Stimulated activated naive CD4-positive, alpha-beta T cell (primary cell): ENCODE data around the gene ATG4B.

ENCODE experiments used
- DNase-seq, 6 experiments: peaks; one replicate each; lab custom pipeline; 2025; lab: John Stamatoyannopoulos, UW

The ATG4B gene

GRCh38 chr2:241690202-241690717 is 52.8 kb downstream of the ATG4B start:
- no peak for DNase-seq

GRCh38 chr2:241692448-241692847 is 55.0 kb downstream of the ATG4B start:
- DNase-seq = no peak

- no peak for DNase-seq
Measured at GRCh38 chr2:241695651-241696050, 58.2 kb downstream of the ATG4B start.

- DNase-seq = no peak
Measured at GRCh38 chr2:241701149-241701398, 63.6 kb downstream of the ATG4B start.

GRCh38 chr2:241701399-241702154 is 64.1 kb downstream of the ATG4B start, which contains the start of gene ING5:
TSS of gene ING5 (plus strand) at chr2:241702039. CDS start at chr2:241702066, 27 bp downstream.
- DNase-seq = peak; percentile 89 to 96 (median 93)

GRCh38 chr2:241702155-241703031 is 64.9 kb downstream of the ATG4B start:
- peak; percentile 80 to 97 (median 86) for DNase-seq

- no peak for DNase-seq
Measured at GRCh38 chr2:241703032-241703604, 65.6 kb downstream of the ATG4B start.

DNA sequence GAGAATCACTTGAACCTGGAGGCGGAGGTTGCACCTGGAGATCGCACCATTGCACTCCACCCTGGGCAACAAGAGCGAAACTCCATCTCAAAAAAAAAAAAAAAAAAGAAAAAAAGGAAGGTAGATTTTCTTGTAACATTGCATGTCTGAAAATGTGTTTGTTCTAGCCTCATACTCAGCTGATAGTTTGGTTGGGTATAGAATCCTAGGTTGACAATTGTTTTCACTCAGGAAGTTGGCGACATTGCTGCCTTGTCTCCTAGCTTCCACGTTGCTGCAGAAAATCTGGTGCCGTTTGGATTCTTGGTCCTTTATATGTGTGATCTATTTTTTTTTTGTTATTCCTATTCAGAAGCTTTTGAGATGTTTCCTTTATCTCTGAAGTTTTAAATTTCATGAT is 69.0 kb downstream of the ATG4B start:
- no peak for DNase-seq

DNA sequence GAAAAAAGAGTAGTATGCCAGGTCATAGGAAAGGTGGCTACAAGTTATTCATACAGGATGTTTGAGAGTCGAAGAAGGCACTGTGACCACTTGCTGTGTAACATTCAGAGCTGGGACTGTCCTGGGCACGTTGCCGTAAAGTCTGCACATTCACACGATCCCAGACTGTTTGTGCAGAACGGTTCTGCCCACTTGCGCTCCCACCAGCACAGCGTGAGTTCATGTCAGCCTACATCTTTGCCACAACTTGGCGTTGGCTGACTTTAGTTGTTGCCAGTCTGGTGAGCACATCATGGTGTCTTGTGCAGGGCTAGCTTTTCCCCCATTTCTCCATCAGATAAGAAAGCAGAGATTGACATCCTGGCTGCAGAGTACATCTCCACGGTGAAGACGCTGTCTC is 71.4 kb downstream of the ATG4B start:
- DNase-seq = no peak

DNA sequence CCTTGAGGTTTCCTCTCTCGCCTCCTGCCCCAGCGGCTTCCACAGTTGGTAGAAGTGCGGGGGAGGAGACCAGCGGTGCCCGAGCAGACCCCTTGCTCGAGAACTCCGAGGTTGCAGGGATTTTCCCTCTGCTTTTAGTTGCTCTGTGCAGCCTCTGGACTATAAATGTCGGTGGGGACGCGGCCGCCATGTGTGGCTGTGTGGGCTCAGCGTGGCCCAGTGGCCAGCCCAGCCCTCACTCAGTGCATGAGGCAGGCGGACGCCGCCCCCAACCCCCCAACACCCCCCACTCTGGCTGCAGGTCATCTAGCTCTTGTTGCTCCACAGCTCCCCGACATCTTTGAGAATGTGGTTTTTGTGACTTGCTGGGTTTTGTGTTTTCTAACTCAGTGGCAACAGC is 81.6 kb downstream of the ATG4B start:
- DNase-seq = no peak

DNA sequence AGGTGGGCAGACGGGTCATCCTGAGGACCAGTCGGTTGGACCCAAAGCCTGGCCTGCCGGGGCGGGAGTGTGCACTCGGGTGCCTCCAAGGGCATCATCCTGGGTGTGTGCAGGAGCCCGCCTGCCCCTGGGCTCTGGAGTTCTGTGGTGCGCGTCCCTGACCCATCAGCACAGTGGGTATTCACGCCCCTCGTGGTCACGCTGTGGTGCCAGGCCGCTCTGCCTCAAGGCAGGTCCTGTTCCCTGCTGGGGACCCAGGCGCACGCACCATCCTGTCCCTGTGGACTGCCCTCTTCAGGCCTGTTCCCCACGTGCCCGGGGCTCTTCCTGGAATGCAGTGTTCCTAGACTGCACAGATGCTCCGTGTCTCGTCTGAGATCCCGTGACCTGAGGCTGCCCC is 82.6 kb downstream of the ATG4B start:
- DNase-seq = no peak

DNA sequence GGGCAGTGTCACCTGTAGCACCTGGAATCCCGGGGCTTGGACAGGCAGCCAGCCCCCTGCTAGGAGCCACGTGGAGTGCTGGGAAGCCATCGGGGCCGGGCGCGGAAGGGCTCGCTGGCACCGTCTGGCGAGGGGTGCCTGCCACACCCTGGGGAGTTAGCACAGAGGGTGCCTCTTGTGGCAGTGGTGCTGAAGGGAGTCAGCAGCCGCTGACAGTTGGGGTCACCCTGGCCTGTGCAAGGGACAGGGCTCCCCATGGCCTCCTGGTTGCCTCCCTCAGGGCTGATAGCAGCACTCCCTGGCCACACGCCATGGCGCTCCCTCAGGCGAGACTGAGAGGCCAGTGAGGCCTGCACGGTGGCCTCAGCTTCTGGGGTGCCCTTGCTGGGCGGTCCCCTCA is 83.1 kb downstream of the ATG4B start:
- DNase-seq = no peak

- DNase-seq = no peak
Measured at GRCh38 chr2:241721852-241722251, 84.4 kb downstream of the ATG4B start.

DNA sequence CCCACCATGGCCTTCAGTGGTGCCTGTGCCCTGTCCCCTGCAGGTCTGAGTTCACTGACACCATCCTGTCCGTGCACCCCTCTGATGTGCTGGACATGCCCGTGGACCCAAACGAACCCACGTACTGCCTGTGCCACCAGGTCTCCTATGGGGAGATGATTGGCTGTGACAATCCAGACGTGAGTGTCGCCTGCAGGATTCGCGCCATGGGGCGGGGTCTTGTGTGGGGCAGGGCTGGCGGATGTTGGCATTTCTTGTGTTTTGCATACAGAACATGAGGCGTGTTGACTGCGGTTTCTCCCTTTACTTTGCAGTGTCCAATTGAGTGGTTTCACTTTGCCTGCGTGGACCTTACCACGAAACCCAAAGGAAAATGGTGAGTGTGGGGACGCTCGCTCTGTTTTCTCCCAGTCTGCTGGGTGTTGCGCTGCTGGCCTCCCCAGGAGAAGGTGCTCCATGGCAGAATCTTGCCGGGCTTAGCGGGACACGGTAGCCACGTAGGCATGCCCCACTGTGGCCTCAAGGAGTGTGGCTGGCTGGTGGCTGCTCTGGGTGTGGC is 85.5 kb downstream of the ATG4B start:
- no peak for DNase-seq
